ENCODE results near the gene CLCN4. TPM values are rescaled to one million over a fixed set of nuclear protein-coding genes. Genes with fewer than 3 reads are reported as not detected.

CLCN4 gene
- total RNA-seq, 4 donors from 2014 or later, result 72.5 to 307 (median 84.4) TPM

DNA sequence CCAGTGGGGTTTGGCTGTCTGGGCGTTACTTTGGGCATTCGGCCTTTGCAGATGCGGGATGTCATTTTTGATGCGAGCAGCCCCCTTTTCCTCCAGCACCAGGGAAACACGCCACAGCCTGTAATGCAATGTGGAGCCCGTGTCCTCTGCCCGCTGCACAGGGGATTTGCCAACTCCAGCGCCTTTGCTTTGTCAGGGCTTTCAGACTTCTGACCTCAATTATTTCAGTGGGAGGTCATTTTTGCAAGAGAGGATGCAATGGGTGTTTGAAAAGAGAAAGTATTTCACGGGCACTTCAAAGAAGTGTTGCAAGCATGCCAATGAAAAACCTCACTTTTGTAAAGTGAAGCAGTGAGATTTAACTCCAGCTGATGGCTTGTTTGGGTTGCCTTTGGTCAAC is 11.5 kb downstream of the CLCN4 start:
- Histone ChIP-seq H3K27me3 (no peaks in the 10 kb centered on the region), H3K4me1 (peaks cover 15 to 32% of the 10 kb centered on the region in 2 donors), H3K27ac (peak overlapping the region in 3 of 4 donors; percentile 61 to 92 (median 66)), H3K4me3 (no peak overlapping the region), H3K36me3 (no peaks in the 10 kb centered on the region), H3K9me3 (no peaks in the 10 kb centered on the region)
- in situ Hi-C loops (cut with MboI; ENCODE audit: low sequenced_read_pairs in 4 of 4) (no loop called here), intact Hi-C loops (cut with DNase I; ENCODE audit: low total_unique reads) (no loop called here)
- DNase-seq (no peak), ATAC-seq (no peak)
- no peak for TF ChIP-seq POLR2A (IDR thresholded peaks at IDR 0.05)
- TF ChIP-seq, protein P1, sequence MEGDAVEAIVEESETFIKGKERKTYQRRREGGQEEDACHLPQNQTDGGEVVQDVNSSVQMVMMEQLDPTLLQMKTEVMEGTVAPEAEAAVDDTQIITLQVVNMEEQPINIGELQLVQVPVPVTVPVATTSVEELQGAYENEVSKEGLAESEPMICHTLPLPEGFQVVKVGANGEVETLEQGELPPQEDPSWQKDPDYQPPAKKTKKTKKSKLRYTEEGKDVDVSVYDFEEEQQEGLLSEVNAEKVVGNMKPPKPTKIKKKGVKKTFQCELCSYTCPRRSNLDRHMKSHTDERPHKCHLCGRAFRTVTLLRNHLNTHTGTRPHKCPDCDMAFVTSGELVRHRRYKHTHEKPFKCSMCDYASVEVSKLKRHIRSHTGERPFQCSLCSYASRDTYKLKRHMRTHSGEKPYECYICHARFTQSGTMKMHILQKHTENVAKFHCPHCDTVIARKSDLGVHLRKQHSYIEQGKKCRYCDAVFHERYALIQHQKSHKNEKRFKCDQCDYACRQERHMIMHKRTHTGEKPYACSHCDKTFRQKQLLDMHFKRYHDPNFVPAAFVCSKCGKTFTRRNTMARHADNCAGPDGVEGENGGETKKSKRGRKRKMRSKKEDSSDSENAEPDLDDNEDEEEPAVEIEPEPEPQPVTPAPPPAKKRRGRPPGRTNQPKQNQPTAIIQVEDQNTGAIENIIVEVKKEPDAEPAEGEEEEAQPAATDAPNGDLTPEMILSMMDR (IDR thresholded peaks at IDR 0.05 in 4 of 5, conservative IDR thresholded peaks at IDR 0.05 in 1 of 5), result no peak

DNA sequence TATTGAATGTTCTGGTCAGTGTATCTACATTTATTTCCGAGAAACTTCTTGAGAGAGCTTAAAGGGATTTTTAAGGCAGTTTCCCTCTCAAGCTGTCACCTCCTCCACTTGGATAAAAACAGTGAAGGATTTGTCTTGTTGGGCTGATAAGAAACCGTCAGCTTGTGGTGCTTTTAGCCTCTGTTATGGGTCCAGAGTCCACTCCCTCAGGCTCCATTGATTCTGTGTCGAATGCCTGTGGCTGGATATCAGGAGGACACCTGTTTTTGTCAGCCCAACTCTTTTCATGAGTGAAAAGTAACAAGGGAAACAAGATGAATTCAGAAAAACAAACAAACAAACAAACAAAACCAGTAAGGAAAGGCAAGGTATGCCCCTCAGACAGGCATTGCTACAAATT is 12.4 kb downstream of the CLCN4 start:
- peak overlapping the region in 3 of 4 donors; percentile 40 to 92 (median 61) for H3K27ac ChIP-seq
- no peak overlapping the region for H3K4me3 ChIP-seq
- in situ Hi-C loops (cut with MboI; ENCODE audit: low sequenced_read_pairs in 4 of 4), result no loop called here
- DNase-seq (no peak), ATAC-seq (no peak)
- H3K9me3 ChIP-seq, result no peaks in the 10 kb centered on the region
- peaks cover 21 to 42% of the 10 kb centered on the region in 2 donors for H3K4me1 ChIP-seq
- TF ChIP-seq, protein P1 (IDR thresholded peaks at IDR 0.05 in 4 of 5, conservative IDR thresholded peaks at IDR 0.05 in 1 of 5), result no peak
- no peak for TF ChIP-seq POLR2A (IDR thresholded peaks at IDR 0.05)
- no peaks in the 10 kb centered on the region for H3K27me3 ChIP-seq
- intact Hi-C loops (cut with DNase I; ENCODE audit: low total_unique reads), result no loop called here
- H3K36me3 ChIP-seq, result no peaks in the 10 kb centered on the region

DNA sequence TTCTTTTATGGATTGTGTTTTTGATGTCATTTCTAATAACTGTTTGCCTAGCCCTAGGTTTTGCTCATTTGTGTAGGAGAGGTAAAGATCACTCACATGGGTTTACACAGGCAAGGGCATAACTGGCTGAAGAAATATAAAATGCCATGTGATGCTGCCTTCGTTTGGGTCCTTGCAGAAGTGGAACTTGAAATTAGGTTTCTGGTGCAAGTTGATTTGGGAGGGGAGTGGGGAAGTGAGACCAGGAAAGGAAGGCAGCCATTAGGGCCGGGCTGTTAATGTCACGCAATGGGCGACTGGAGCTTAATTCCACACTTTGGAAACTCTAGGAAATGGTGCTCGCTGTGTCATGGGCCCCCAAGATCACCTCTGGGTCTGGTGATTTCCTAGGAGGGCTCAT is 14.5 kb downstream of the CLCN4 start:
- TF ChIP-seq POLR2A (IDR thresholded peaks at IDR 0.05), result no peak
- TF ChIP-seq, protein P1 (IDR thresholded peaks at IDR 0.05 in 4 of 5, conservative IDR thresholded peaks at IDR 0.05 in 1 of 5), result no peak
- ATAC-seq, result no peak
- Histone ChIP-seq H3K27me3 (no peaks in the 10 kb centered on the region), H3K27ac (peak overlapping the region in 3 of 4 donors; percentile 18 to 92 (median 86)), H3K9me3 (no peaks in the 10 kb centered on the region), H3K36me3 (no peaks in the 10 kb centered on the region), H3K4me3 (no peak overlapping the region), H3K4me1 (peaks cover 33 to 58% of the 10 kb centered on the region in 2 donors)
- DNase-seq, result no peak
- in situ Hi-C loops (cut with MboI; ENCODE audit: low sequenced_read_pairs in 4 of 4), result no loop called here
- intact Hi-C loops (cut with DNase I; ENCODE audit: low total_unique reads), result loop anchor here (10.0 kb wide), 1 partner anchor 1374 kb away; no protein-coding TSS in a partner anchor

DNA sequence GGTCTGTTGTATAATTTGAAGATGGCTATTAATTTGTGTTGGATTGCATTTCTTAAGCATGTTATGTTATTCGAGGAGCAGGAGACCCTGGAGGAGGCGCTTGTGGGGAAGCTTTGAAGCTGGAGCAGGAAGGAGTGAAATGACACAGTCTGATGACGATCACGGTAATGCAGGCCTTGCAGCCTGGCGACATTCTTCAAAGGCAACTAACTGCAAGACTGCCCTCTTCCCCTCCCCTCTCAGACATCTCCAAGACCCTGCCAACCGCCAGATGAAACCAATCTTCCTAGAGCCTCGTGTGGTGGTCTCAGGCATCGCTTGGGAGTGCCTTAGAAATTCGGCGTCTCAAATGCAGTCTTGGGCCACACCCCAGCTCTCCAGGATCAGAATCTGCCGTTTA is 16.1 kb downstream of the CLCN4 start:
- TF ChIP-seq POLR2A (IDR thresholded peaks at IDR 0.05), result no peak
- TF ChIP-seq, protein P1 (IDR thresholded peaks at IDR 0.05 in 4 of 5, conservative IDR thresholded peaks at IDR 0.05 in 1 of 5), result no peak
- peak overlapping the region; percentile 84 to 92 (median 86) for H3K27ac ChIP-seq
- H3K4me1 ChIP-seq, result peaks cover 33 to 56% of the 10 kb centered on the region in 2 donors
- in situ Hi-C loops (cut with MboI; ENCODE audit: low sequenced_read_pairs in 4 of 4), result no loop called here
- H3K4me3 ChIP-seq, result no peak overlapping the region
- H3K27me3 ChIP-seq, result no peaks in the 10 kb centered on the region
- ATAC-seq, result no peak
- no peak for DNase-seq
- intact Hi-C loops (cut with DNase I; ENCODE audit: low total_unique reads), result loop anchor here (10.0 kb wide), 1 partner anchor 1372 kb away; no protein-coding TSS in a partner anchor
- H3K36me3 ChIP-seq, result no peaks in the 10 kb centered on the region
- H3K9me3 ChIP-seq, result no peaks in the 10 kb centered on the region
